Central memory CD8-positive, alpha-beta T cell (primary cell): ENCODE measurements around the gene OXSR1.
"Not testable (repeated sequence)": the region's sequence is repeated elsewhere in the genome, so short reads cannot be mapped to it uniquely, and the experiment has no call there.

ENCODE experiments used
- ATAC-seq: fragments of 150-1000 bp; cut with Tn5 transposase; replicated peaks from 2 replicates; pipeline ENCODE4 v1.10.0; 2022; ENCODE audit warnings: mild to moderate bottlenecking, moderate FRiP score, moderate number of reproducible peaks; ENCODE audit not compliant: poor library complexity, severe bottlenecking; ENCODE audit errors: extremely low read depth
- DNase-seq, 2 donors: peaks; one replicate each; pipeline ENCODE4 v3.0.0; 2021; ENCODE audit warnings: low spot score in 2 of 2
- H3K27ac Mint-ChIP-seq: one replicate; pipeline ENCODE4 v1.8.0; 2022; ENCODE audit warnings: low read depth, mild to moderate bottlenecking, moderate library complexity, mixed read lengths
- H3K27me3 Mint-ChIP-seq: one replicate; pipeline ENCODE4 v1.8.0; 2022; ENCODE audit warnings: mixed read lengths
- H3K36me3 Mint-ChIP-seq: one replicate; pipeline ENCODE4 v1.8.0; 2022; ENCODE audit warnings: mild to moderate bottlenecking, moderate library complexity, mixed read lengths; ENCODE audit not compliant: insufficient read depth
- H3K4me1 Mint-ChIP-seq: one replicate; pipeline ENCODE4 v1.8.0; 2022; ENCODE audit warnings: mixed read lengths
- H3K4me3 Mint-ChIP-seq: one replicate; pipeline ENCODE4 v1.8.0; 2022; ENCODE audit warnings: mild to moderate bottlenecking, moderate library complexity, mixed read lengths
- H3K9me3 Mint-ChIP-seq: one replicate; pipeline ENCODE4 v1.8.0; 2022; ENCODE audit warnings: mixed read lengths

The OXSR1 gene

DNA sequence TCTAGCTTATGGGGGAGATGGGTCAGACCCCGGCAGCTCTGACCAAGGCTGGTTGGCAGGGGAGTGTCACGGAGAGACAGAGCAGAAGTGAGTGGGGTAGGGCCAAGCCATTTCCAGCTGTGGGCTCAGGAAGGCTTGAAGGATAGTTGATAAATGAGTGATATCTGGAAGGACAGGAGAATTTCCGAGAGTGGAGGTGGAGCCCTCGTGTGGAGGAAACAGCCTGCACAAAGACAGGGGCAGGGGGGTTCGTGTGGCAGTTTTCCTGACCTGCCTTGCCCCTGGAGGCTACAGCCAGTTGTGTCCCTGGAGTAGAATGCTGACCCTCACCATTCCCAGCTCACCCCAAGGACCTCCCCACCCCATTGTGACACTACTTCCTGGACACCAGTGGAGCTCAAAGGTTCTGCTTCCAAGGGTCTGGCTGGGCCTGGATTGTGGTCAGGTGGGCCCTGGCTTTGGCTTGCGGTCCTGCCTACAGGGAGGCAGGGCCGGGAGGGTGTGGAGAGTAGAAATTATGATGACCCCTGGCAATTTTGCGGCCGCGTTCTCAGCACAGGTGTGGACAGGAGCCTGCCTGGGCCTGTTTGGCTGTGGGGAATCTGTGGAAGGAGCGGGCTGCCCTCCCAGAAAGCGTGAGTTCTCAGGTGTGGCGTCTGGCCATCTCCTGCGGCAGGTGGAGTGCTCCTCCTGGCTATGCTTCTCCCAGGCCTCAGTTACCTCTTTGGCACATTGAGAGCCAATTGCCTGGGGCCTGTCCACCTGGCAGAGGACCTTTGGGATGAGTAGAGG, 116.8 kb downstream of the OXSR1 start, which contains the start of gene SLC22A14:
SLC22A14 (plus strand) TSS at position 400 of the 792 bp plus-strand sequence. CDS start 23,733 bp downstream, outside the sequence.
- no peak within 1 kb of the TSS for H3K27ac Mint-ChIP-seq

DNA sequence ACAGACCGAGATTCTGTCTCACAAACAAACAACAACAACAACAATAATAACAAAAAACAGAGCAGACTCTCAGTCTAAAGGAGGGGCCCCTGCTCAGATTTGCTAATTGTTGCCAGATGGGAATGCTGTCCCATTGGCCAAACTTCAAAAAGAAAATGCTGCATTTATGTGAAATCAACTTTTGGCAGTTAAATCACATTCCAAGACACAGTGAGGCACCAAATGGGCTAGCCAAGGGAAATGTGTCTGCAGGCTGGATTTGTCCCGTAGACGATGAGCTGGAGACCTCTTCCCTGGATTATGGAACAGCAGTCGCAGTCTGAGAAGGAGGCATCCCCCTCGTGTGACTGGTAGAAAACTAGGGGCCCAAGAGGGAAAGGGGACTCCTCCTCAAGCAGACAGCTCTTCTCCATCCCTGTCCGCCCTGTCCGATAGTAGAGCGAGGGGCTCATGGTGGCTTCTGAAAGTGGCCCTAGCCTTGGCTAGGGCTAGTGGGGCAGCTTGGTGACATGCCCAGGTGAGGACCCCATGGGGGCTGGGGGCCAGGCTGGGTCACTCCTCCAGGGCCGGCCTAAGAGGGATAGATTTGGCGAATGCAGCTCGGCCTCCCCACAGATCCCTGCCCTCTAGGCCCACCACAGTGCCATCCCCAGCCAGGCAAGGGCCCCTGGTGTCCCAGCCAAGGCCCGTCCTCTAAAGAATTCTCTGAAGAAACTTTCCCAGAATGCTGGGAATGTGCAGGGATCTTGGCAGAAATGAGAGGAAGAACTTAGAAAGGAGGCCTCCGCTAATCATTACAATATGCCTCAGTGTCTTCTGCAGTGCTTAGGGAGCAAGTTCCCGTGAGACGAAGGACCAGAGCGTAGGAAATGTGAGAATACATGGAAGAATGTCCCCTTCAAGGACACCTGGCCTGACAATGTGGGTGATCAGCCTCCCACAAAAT, 118.7 kb downstream of the OXSR1 start:
- Mint-ChIP-seq H3K27ac (no peak overlapping the region), H3K9me3 (no peaks in the 10 kb centered on the region), H3K4me3 (no peak overlapping the region), H3K36me3 (peaks cover 1% of the 10 kb centered on the region), H3K27me3 (peaks cover 2% of the 10 kb centered on the region), H3K4me1 (no peaks in the 10 kb centered on the region)
- no peak for ATAC-seq
- no peak for DNase-seq

More for the DNA sequence above, 116.8 kb downstream of the OXSR1 start, which contains the start of gene SLC22A14:
- no peaks in the 10 kb centered on the region for H3K9me3 Mint-ChIP-seq
- no peaks in the 10 kb centered on the region for H3K4me1 Mint-ChIP-seq
- no peaks in the 10 kb centered on the region for H3K27me3 Mint-ChIP-seq
- H3K4me3 Mint-ChIP-seq: no peak within 1 kb of the TSS
- peaks cover 1% of the 10 kb centered on the region for H3K36me3 Mint-ChIP-seq
- no peak for ATAC-seq
- no peak for DNase-seq

GRCh38 chr3:38284756-38285150, 119.4 kb downstream of the OXSR1 start:
- H3K36me3 Mint-ChIP-seq: peaks cover 1% of the 10 kb centered on the region
- H3K4me1 Mint-ChIP-seq: no peaks in the 10 kb centered on the region
- no peak overlapping the region for H3K4me3 Mint-ChIP-seq
- no peaks in the 10 kb centered on the region for H3K9me3 Mint-ChIP-seq
- H3K27me3 Mint-ChIP-seq: peaks cover 9% of the 10 kb centered on the region
- ATAC-seq (no peak), DNase-seq (no peak)
- H3K27ac Mint-ChIP-seq: no peak overlapping the region

DNA sequence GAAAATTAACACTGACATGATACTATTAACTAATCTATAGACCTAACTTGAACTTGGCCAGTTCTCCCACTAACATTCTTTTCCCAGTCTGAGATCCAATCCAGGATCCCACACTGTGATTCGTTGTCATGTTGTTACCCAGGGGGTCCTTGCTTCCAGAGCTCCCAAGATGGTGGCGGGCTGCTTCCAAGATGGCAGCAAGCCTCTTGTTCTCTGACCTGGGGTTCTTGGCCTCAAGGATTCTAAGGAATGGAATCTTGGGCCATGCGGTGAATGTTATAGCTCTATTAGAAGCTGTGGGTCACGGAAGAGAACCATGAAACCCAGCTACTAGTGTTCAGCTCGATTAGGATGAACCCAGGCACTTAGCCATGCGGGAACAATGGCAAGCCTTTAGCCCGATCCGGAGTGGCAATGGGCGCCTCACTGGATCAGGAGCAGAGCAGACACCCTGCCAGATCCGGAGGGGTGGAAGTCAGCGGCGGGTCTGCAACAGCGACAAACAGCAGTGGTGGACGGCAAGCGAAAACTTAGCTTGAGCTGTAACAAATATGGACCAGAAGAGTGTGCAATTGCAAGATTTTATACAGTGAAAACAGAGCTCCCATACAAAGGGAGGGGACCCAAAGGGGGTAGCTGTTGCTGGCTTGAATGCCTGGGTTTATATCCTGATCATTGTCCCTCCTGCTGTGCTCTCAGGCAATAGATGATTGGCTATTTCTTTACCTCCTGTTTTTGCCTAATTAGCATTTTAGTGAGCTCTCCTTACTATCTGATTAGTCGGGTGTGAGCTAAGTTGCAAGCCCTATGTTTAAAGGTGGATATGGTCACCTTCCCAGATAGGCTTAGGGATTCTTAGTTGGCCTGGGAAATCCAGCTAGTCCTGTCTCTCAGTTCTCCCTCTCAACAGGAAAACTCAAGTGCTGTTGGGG, 124.2 kb downstream of the OXSR1 start:
- not testable (repeated sequence) for H3K4me3 Mint-ChIP-seq, H3K9me3 Mint-ChIP-seq, DNase-seq, H3K27me3 Mint-ChIP-seq, ATAC-seq, H3K27ac Mint-ChIP-seq, H3K36me3 Mint-ChIP-seq, H3K4me1 Mint-ChIP-seq

DNA sequence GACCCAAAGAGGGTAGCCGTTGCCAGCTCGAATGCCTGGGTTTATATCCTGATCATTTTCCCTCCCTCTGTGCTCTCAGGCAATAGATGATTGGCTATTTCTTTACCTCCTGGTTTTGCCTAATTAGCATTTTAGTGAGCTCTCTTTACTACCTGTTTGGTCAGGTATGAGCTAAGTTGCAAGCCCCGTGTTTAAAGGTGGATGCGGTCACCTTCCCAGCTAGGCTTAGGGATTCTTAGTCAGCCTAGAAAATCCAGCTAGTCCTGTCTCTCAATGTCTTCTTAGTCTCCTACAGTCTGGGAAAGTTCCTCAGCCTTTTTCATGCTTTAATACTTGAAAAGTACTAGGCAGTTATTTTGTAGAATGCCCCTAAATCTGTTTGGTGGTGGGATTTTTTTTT, 131.7 kb downstream of the OXSR1 start:
- DNase-seq, ATAC-seq, H3K4me1 Mint-ChIP-seq, H3K27ac Mint-ChIP-seq, H3K4me3 Mint-ChIP-seq, H3K9me3 Mint-ChIP-seq, H3K36me3 Mint-ChIP-seq: not testable (repeated sequence)
- H3K27me3 Mint-ChIP-seq: peaks cover 23% of the 10 kb centered on the region

- Mint-ChIP-seq H3K36me3 (no peaks in the 10 kb centered on the region), H3K27me3 (peaks cover 23% of the 10 kb centered on the region), H3K4me3 (no peak overlapping the region), H3K4me1 (no peaks in the 10 kb centered on the region), H3K9me3 (no peaks in the 10 kb centered on the region), H3K27ac (no peak overlapping the region)
- no peak for ATAC-seq
- DNase-seq: no peak
Observed at GRCh38 chr3:38297537-38297936, 132.2 kb downstream of the OXSR1 start.

GRCh38 chr3:38297947-38298711, 132.8 kb downstream of the OXSR1 start:
- no peak overlapping the region for H3K27ac Mint-ChIP-seq
- ATAC-seq (no peak), DNase-seq (no peak)
- H3K4me1 Mint-ChIP-seq: no peaks in the 10 kb centered on the region
- H3K27me3 Mint-ChIP-seq: peaks cover 23% of the 10 kb centered on the region
- H3K9me3 Mint-ChIP-seq: no peaks in the 10 kb centered on the region
- no peak overlapping the region for H3K4me3 Mint-ChIP-seq
- no peaks in the 10 kb centered on the region for H3K36me3 Mint-ChIP-seq
